HEK293 (cell line): ENCODE results near the gene KRT74.

ENCODE experiments used
- CTCF ChIA-PET: fragments of 350-600 bp; formaldehyde crosslinking; extraction: SDS; loops from one replicate; lab custom pipeline; 2021; ENCODE audit warnings: antibody characterized with exemption; lab: Yijun Ruan, JAX
- POLR2A ChIA-PET: fragments of 300-600 bp; formaldehyde crosslinking; extraction: SDS; loops from one replicate; lab custom pipeline; 2020; ENCODE audit warnings: antibody characterized with exemption, inconsistent platforms; lab: Yijun Ruan, JAX
- H3K27ac ChIP-seq: fragments of 200-500 bp; sonication (Bioruptor generic); 2 replicates; pipeline ENCODE4 v1.5.1; 2014; ENCODE audit warnings: low read depth, low read length, control low read depth, inconsistent platforms; ENCODE audit errors: extremely low read depth
- H3K36me3 ChIP-seq, 2 experiments: fragments of 200-500 bp in 1 of 2; sonication (Bioruptor generic) in 1 of 2; 1 replicate in 1 of 2; 2 replicates in 1 of 2; pipeline ENCODE4 v1.5.1; 2014 to 2017; ENCODE audit warnings: inconsistent platforms in 2 of 2, low read length in 2 of 2; ENCODE audit not compliant: control insufficient read depth in 2 of 2, insufficient read depth in 1 of 2
- H3K4me1 ChIP-seq: fragments of 200-500 bp; sonication (Bioruptor generic); 2 replicates; pipeline ENCODE4 v1.5.1; 2014; ENCODE audit warnings: mild to moderate bottlenecking, low read length, inconsistent platforms; ENCODE audit not compliant: control insufficient read depth, insufficient read depth
- H3K4me3 ChIP-seq: 2 replicates; pipeline ENCODE4 v1.5.1; 2011; ENCODE audit warnings: low read depth, mild to moderate bottlenecking, control low read depth, low read length, moderate library complexity
- H3K9me3 ChIP-seq: fragments of 200-500 bp; sonication (Bioruptor generic); 2 replicates; pipeline ENCODE4 v1.5.1; 2014; ENCODE audit warnings: low read depth, low read length, inconsistent platforms; ENCODE audit not compliant: control insufficient read depth, insufficient read depth
- EGR2 ChIP-seq: fragments of 450-650 bp; formaldehyde crosslinking; IDR thresholded peaks from 2 replicates; pipeline ENCODE4 v1.5.1; 2016; ENCODE audit warnings: low read depth, missing biosample characterization, missing genetic modification characterization
- GLI4 ChIP-seq: fragments of 450-650 bp; formaldehyde crosslinking; IDR thresholded peaks from 2 replicates; pipeline ENCODE4 v1.5.1; 2016; ENCODE audit warnings: missing biosample characterization, missing genetic modification characterization
- KLF16 ChIP-seq: fragments of 450-650 bp; formaldehyde crosslinking; IDR thresholded peaks from 2 replicates; pipeline ENCODE4 v1.5.1; 2017; ENCODE audit warnings: missing biosample characterization, missing genetic modification characterization
- SP3 ChIP-seq: fragments of 450-650 bp; formaldehyde crosslinking; IDR thresholded peaks from 2 replicates; pipeline ENCODE4 v1.5.1; 2016; ENCODE audit warnings: missing biosample characterization, missing genetic modification characterization
- TRIM28 ChIP-seq: IDR thresholded peaks from 2 replicates; pipeline ENCODE4 v1.6.1; 2011; ENCODE audit warnings: low read length, control low read depth, borderline replicate concordance
- WT1 ChIP-seq: fragments of 450-650 bp; formaldehyde crosslinking; IDR thresholded peaks from 2 replicates; pipeline ENCODE4 v1.5.1; 2016; ENCODE audit warnings: missing biosample characterization, missing genetic modification characterization
- ZIC2 ChIP-seq: fragments of 450-650 bp; formaldehyde crosslinking; IDR thresholded peaks from 2 replicates; pipeline ENCODE4 v1.5.1; 2016; ENCODE audit warnings: missing biosample characterization, missing genetic modification characterization
- ZNF16 ChIP-seq: fragments of 450-650 bp; formaldehyde crosslinking; IDR thresholded peaks from 2 replicates; pipeline ENCODE4 v1.5.1; 2016; ENCODE audit warnings: low read depth, missing biosample characterization, missing genetic modification characterization
- ZNF211 ChIP-seq: fragments of 450-650 bp; formaldehyde crosslinking; IDR thresholded peaks from 2 replicates; pipeline ENCODE4 v1.5.1; 2016; ENCODE audit warnings: low read depth, missing biosample characterization, missing genetic modification characterization
- ZNF248 ChIP-seq: fragments of 450-650 bp; formaldehyde crosslinking; IDR thresholded peaks from 2 replicates; pipeline ENCODE4 v1.5.1; 2017; ENCODE audit warnings: missing biosample characterization, missing genetic modification characterization
- ZNF341 ChIP-seq: fragments of 450-650 bp; formaldehyde crosslinking; IDR thresholded peaks from 2 replicates; pipeline ENCODE4; 2016; ENCODE audit warnings: low read depth, missing biosample characterization, missing genetic modification characterization
- ZNF404 ChIP-seq: fragments of 450-650 bp; formaldehyde crosslinking; IDR thresholded peaks from 2 replicates; pipeline ENCODE4 v1.5.1; 2017; ENCODE audit warnings: missing biosample characterization, missing genetic modification characterization
- ZNF501 ChIP-seq: fragments of 450-650 bp; formaldehyde crosslinking; IDR thresholded peaks from 2 replicates; pipeline ENCODE4 v1.5.1; 2016; ENCODE audit warnings: missing biosample characterization, missing genetic modification characterization
- ZNF555 ChIP-seq: fragments of 450-650 bp; formaldehyde crosslinking; conservative IDR thresholded peaks from 2 replicates; pipeline ENCODE4 v1.5.1; 2017; ENCODE audit warnings: missing biosample characterization, mild to moderate bottlenecking, missing genetic modification characterization, inconsistent platforms
- ZNF610 ChIP-seq: fragments of 450-650 bp; formaldehyde crosslinking; IDR thresholded peaks from 2 replicates; pipeline ENCODE4 v1.5.1; 2016; ENCODE audit warnings: missing biosample characterization, missing genetic modification characterization, borderline replicate concordance
- TF ChIP-seq, protein P1 (sequence below): fragments of 450-650 bp; formaldehyde crosslinking; IDR thresholded peaks from 2 replicates; pipeline ENCODE4 v1.5.1; 2016; ENCODE audit warnings: missing biosample characterization, missing genetic modification characterization
- TF ChIP-seq, protein P2 (sequence below): fragments of 450-650 bp; formaldehyde crosslinking; IDR thresholded peaks from 2 replicates; pipeline ENCODE4 v1.5.1; 2016; ENCODE audit warnings: missing biosample characterization, missing genetic modification characterization
- TF ChIP-seq, protein P3 (sequence below): fragments of 450-650 bp; formaldehyde crosslinking; IDR thresholded peaks from 2 replicates; pipeline ENCODE4 v1.5.1; 2016; ENCODE audit warnings: missing biosample characterization, missing genetic modification characterization
- TF ChIP-seq, protein P4 (sequence below): fragments of 450-650 bp; formaldehyde crosslinking; IDR thresholded peaks from 2 replicates; pipeline ENCODE4 v1.5.0; 2017; ENCODE audit warnings: missing biosample characterization, missing genetic modification characterization, borderline replicate concordance
- TF ChIP-seq, protein P5 (sequence below): fragments of 450-650 bp; formaldehyde crosslinking; IDR thresholded peaks from 2 replicates; pipeline ENCODE4 v1.5.1; 2016; ENCODE audit warnings: missing biosample characterization, missing genetic modification characterization
- TF ChIP-seq, protein P6 (sequence below): fragments of 450-650 bp; formaldehyde crosslinking; IDR thresholded peaks from 2 replicates; pipeline ENCODE4 v1.5.1; 2016; ENCODE audit warnings: missing biosample characterization, missing genetic modification characterization

The KRT74 gene

DNA sequence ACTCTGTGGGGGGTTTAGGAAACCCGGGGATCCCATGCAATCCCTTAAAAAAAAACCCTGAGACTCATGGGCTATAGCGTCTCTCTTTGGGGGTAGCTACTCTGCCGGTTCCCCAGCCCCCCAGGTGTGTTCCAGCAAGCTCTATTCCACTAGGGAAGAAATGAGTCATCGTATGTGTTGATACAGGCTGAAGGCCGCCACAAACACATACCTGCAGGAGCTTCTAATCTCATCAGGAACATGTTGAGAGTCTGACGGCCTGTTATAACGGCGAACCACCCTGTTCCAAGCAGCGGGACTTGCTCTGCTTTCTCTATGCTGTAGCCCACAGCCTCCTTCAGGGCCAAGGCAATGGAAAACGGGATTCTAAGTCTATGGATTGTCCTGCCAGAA, 52.5 kb downstream of the KRT74 start (continued):
- TF ChIP-seq, protein P1, sequence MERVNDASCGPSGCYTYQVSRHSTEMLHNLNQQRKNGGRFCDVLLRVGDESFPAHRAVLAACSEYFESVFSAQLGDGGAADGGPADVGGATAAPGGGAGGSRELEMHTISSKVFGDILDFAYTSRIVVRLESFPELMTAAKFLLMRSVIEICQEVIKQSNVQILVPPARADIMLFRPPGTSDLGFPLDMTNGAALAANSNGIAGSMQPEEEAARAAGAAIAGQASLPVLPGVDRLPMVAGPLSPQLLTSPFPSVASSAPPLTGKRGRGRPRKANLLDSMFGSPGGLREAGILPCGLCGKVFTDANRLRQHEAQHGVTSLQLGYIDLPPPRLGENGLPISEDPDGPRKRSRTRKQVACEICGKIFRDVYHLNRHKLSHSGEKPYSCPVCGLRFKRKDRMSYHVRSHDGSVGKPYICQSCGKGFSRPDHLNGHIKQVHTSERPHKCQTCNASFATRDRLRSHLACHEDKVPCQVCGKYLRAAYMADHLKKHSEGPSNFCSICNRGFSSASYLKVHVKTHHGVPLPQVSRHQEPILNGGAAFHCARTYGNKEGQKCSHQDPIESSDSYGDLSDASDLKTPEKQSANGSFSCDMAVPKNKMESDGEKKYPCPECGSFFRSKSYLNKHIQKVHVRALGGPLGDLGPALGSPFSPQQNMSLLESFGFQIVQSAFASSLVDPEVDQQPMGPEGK (tag by site-specific recombination) = 0 out of 2 replicates have a peak, but pooled peaks have one; percentile 28
- no peak for TF ChIP-seq ZNF211 (tag by site-specific recombination)
- 0 out of 2 replicates have a peak, but pooled peaks have one; percentile 12 for TF ChIP-seq ZIC2 (tag by site-specific recombination)
- no peak for TF ChIP-seq TRIM28

DNA sequence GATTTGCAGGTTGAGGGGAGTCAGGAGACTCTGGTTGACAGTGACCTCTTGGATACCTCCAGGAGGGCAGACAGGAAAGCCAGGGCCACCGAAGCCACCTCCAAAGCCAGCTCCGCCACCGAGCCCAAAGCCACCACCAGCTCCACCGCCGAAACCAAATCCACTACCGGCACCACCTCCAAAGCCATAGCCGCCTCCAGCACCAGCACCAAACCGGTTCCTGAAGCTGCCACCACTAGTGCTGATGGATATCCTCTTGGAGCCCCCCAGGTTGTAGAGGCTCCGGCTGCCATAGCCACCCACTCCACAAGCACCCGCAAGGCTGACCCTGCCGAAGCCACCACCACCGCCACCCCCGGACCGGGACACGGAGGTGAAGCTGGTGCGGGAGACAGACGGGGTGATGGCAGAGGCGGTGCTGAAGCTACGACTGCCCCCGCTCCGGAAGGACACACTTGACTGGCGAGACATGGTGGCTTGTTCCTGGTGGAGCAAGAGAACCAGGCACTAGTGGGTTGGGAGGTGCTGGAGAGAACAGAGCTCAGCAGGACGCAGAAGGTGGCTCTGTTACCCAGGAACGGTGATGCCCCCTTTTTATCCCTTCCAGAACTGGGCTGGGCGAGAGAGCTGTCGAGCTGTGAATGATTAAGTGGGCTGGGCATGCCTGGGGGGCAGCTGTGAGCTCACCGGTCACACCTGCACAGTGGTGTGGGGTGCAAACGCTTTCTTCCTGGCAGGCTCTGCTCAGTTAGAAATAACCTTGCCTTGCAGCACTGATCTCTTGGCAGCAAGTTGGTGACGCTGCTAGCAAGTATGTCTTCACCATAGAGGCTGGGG, 53.6 kb downstream of the KRT74 start, which contains the start of gene KRT5:
Gene KRT5, minus strand, starts transcription at position 569 of the 837 bp plus-strand sequence. Its CDS starts 98 bp downstream, at position 471.
- ChIA-PET POLR2A (no interaction called here), CTCF (interaction anchor here (0.5 to 3.5 kb wide), 3 partner anchors 13 to 128 kb away, joined by 4 to 14 read pairs (median 6); no protein-coding TSS in a partner anchor)
- Histone ChIP-seq H3K27ac (no peak within 1 kb of the TSS), H3K4me1 (no peaks in the 10 kb centered on the region), H3K9me3 (no peaks in the 10 kb centered on the region), H3K4me3 (no peak within 1 kb of the TSS), H3K36me3 (no peaks in the 10 kb centered on the region)
- no peak for TF ChIP-seq SP3
- 0 out of 2 replicates have a peak, but pooled peaks have one; percentile 11 for TF ChIP-seq EGR2 (tag by site-specific recombination)

DNA sequence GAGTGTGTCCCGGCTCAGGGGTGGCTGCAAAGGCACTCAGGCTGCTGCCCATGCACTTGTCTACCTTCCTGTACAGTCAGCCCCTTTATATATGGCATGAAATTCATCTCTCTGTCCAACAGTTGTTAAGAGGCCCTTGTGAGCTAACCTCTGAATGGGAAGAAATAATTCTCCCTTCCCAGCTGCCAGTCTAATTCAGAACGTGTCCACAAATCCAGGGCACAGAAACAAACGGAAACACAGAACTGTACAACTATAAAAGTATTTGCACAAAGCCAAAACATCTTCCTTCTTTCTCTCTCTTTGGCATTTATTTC, 54.3 kb downstream of the KRT74 start:
- H3K27ac ChIP-seq = no peak overlapping the region
- H3K36me3 ChIP-seq = no peaks in the 10 kb centered on the region
- no peaks in the 10 kb centered on the region for H3K4me1 ChIP-seq
- ChIA-PET POLR2A (no interaction called here), CTCF (no interaction called here)
- H3K4me3 ChIP-seq = no peak overlapping the region
- no peaks in the 10 kb centered on the region for H3K9me3 ChIP-seq
- TF ChIP-seq ZNF555 = no peak
- TF ChIP-seq, protein P2, sequence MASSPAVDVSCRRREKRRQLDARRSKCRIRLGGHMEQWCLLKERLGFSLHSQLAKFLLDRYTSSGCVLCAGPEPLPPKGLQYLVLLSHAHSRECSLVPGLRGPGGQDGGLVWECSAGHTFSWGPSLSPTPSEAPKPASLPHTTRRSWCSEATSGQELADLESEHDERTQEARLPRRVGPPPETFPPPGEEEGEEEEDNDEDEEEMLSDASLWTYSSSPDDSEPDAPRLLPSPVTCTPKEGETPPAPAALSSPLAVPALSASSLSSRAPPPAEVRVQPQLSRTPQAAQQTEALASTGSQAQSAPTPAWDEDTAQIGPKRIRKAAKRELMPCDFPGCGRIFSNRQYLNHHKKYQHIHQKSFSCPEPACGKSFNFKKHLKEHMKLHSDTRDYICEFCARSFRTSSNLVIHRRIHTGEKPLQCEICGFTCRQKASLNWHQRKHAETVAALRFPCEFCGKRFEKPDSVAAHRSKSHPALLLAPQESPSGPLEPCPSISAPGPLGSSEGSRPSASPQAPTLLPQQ (tag by site-specific recombination) = no peak
- TF ChIP-seq ZNF501 = no peak
- no peak for TF ChIP-seq ZNF16 (tag by site-specific recombination)
- no peak for TF ChIP-seq GLI4 (tag by site-specific recombination)
- TF ChIP-seq, protein P3, sequence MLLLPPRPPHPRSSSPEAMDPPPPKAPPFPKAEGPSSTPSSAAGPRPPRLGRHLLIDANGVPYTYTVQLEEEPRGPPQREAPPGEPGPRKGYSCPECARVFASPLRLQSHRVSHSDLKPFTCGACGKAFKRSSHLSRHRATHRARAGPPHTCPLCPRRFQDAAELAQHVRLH (tag by site-specific recombination) = no peak
- TF ChIP-seq, protein P4, sequence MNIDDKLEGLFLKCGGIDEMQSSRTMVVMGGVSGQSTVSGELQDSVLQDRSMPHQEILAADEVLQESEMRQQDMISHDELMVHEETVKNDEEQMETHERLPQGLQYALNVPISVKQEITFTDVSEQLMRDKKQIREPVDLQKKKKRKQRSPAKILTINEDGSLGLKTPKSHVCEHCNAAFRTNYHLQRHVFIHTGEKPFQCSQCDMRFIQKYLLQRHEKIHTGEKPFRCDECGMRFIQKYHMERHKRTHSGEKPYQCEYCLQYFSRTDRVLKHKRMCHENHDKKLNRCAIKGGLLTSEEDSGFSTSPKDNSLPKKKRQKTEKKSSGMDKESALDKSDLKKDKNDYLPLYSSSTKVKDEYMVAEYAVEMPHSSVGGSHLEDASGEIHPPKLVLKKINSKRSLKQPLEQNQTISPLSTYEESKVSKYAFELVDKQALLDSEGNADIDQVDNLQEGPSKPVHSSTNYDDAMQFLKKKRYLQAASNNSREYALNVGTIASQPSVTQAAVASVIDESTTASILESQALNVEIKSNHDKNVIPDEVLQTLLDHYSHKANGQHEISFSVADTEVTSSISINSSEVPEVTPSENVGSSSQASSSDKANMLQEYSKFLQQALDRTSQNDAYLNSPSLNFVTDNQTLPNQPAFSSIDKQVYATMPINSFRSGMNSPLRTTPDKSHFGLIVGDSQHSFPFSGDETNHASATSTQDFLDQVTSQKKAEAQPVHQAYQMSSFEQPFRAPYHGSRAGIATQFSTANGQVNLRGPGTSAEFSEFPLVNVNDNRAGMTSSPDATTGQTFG (tag by site-specific recombination) = no peak
- TF ChIP-seq ZNF248 (tag by site-specific recombination) = no peak
- TF ChIP-seq, protein P5, sequence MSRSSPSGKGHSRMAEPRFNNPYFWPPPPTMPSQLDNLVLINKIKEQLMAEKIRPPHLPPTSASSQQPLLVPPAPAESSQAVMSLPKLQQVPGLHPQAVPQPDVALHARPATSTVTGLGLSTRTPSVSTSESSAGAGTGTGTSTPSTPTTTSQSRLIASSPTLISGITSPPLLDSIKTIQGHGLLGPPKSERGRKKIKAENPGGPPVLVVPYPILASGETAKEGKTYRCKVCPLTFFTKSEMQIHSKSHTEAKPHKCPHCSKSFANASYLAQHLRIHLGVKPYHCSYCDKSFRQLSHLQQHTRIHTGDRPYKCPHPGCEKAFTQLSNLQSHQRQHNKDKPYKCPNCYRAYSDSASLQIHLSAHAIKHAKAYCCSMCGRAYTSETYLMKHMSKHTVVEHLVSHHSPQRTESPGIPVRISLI (tag by site-specific recombination) = no peak
- TF ChIP-seq, protein P6, sequence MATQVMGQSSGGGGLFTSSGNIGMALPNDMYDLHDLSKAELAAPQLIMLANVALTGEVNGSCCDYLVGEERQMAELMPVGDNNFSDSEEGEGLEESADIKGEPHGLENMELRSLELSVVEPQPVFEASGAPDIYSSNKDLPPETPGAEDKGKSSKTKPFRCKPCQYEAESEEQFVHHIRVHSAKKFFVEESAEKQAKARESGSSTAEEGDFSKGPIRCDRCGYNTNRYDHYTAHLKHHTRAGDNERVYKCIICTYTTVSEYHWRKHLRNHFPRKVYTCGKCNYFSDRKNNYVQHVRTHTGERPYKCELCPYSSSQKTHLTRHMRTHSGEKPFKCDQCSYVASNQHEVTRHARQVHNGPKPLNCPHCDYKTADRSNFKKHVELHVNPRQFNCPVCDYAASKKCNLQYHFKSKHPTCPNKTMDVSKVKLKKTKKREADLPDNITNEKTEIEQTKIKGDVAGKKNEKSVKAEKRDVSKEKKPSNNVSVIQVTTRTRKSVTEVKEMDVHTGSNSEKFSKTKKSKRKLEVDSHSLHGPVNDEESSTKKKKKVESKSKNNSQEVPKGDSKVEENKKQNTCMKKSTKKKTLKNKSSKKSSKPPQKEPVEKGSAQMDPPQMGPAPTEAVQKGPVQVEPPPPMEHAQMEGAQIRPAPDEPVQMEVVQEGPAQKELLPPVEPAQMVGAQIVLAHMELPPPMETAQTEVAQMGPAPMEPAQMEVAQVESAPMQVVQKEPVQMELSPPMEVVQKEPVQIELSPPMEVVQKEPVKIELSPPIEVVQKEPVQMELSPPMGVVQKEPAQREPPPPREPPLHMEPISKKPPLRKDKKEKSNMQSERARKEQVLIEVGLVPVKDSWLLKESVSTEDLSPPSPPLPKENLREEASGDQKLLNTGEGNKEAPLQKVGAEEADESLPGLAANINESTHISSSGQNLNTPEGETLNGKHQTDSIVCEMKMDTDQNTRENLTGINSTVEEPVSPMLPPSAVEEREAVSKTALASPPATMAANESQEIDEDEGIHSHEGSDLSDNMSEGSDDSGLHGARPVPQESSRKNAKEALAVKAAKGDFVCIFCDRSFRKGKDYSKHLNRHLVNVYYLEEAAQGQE (tag by site-specific recombination) = no peak
- TF ChIP-seq ZNF341 (tag by site-specific recombination) = no peak
- no peak for TF ChIP-seq ZNF610 (tag by site-specific recombination)
- no peak for TF ChIP-seq WT1 (tag by site-specific recombination)
- TF ChIP-seq ZNF404 (tag by site-specific recombination) = no peak
- no peak for TF ChIP-seq KLF16 (tag by site-specific recombination)
